Activated gamma-delta T cell treated with anti-CD3 and anti-CD28 coated beads, Interleukin-2, amount 50 U/mL, for 16 hours (primary cell): ENCODE results near the gene SDK2.

Source experiments
- DNase-seq: peaks from one replicate; pipeline ENCODE4 v3.0.0-alpha.2; 2020; ENCODE audit warnings: low read depth

The SDK2 gene

GRCh38 chr17:73632513-73632912, 11.7 kb downstream of the SDK2 start:
- no peak for DNase-seq

- no peak for DNase-seq
These were observed 13.2 kb downstream of the SDK2 start for GRCh38 chr17:73630965-73631595.

GRCh38 chr17:73630531-73630930, 13.7 kb downstream of the SDK2 start:
- no peak for DNase-seq

GRCh38 chr17:73628642-73629552, 15.3 kb downstream of the SDK2 start:
- DNase-seq: no peak

GRCh38 chr17:73625991-73626673, 18.1 kb downstream of the SDK2 start:
- DNase-seq: no peak

GRCh38 chr17:73625006-73625405, 19.2 kb downstream of the SDK2 start:
- no peak for DNase-seq

- no peak for DNase-seq
These were observed 19.7 kb downstream of the SDK2 start for GRCh38 chr17:73624496-73624988.

GRCh38 chr17:73623818-73624217, 20.4 kb downstream of the SDK2 start:
- DNase-seq: no peak

GRCh38 chr17:73623247-73623646, 21.0 kb downstream of the SDK2 start:
- DNase-seq: no peak

GRCh38 chr17:73622381-73622780, 21.9 kb downstream of the SDK2 start:
- DNase-seq: no peak

- DNase-seq: no peak
These were observed 22.6 kb downstream of the SDK2 start for GRCh38 chr17:73621685-73622084.

- DNase-seq: no peak
These were observed 23.8 kb downstream of the SDK2 start for GRCh38 chr17:73620414-73620813.

GRCh38 chr17:73617501-73617900, 26.7 kb downstream of the SDK2 start:
- no peak for DNase-seq

GRCh38 chr17:73616873-73617404, 27.3 kb downstream of the SDK2 start:
- DNase-seq: no peak

- no peak for DNase-seq
These were observed 27.9 kb downstream of the SDK2 start for GRCh38 chr17:73616120-73616872.

- DNase-seq: no peak
These were observed 30.0 kb downstream of the SDK2 start for GRCh38 chr17:73614256-73614655.

- no peak for DNase-seq
These were observed 30.7 kb downstream of the SDK2 start for GRCh38 chr17:73613271-73614233.

- DNase-seq: no peak
These were observed 32.2 kb downstream of the SDK2 start for GRCh38 chr17:73612031-73612472.

- DNase-seq: no peak
These were observed 32.6 kb downstream of the SDK2 start for GRCh38 chr17:73611630-73612029.

GRCh38 chr17:73610331-73610911, 33.8 kb downstream of the SDK2 start:
- DNase-seq: no peak
